GM12875 (cell line): Measurements from ENCODE around the gene ADGRG1.

Source experiments
- H3K4me3 ChIP-seq: one replicate; pipeline ENCODE4 v1.5.1; 2011; ENCODE audit warnings: low read depth, low read length, control low read depth
- CTCF ChIP-seq: IDR thresholded peaks from 2 replicates; pipeline ENCODE4 v1.5.1; 2011; ENCODE audit warnings: low read depth, mild to moderate bottlenecking, control low read depth, inconsistent platforms, low read length, moderate library complexity, borderline replicate concordance; ENCODE audit not compliant: insufficient read depth

ADGRG1 gene

GRCh38 chr16:57621521-57622271, 6.7 kb upstream of the ADGRG1 start:
- TF ChIP-seq CTCF = no peak
- no peak overlapping the region for H3K4me3 ChIP-seq

DNA sequence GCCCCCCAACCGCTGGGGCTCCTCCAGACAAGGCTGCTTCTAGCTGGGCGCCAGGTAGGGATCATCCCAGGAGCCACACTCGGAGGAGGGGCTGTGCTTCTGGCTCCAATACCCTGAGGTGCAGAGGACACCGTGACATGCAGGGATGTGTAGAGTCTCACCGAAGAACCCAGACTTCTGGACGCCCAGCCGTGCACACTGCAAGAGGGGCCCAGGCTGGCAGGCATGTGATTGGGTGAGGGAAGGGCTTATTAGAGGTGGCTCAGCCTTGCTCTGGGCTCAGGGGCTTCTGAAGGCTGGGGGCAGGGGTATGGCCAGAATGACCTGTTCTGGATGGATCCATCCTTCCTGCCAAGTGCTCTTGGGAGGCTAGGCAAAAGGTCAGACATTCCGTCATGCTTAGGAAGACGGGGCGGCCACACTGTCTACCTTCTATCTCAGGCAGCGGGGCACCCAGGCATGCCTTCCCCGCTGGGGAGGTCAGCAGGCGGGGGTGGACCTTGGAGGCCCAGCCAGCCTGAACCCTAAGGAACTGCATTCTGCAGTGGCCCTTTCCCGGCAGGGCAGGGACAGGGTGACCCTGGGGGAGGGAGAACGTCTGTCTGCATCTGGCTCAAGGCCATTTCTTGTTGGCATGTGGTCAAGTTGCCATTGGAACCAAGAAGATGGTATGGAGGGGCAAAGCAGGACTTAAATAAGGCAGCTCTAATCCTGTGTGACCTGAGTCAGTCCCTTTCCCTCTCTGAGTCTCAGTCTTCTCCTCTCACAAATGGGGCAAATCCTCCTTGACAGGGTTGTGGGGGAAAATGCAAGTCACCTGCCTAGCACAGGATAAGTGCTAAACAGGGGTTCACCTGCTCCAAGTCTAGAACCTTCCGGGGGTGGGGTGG, 5.8 kb upstream of the ADGRG1 start:
- H3K4me3 ChIP-seq = no peak overlapping the region

DNA sequence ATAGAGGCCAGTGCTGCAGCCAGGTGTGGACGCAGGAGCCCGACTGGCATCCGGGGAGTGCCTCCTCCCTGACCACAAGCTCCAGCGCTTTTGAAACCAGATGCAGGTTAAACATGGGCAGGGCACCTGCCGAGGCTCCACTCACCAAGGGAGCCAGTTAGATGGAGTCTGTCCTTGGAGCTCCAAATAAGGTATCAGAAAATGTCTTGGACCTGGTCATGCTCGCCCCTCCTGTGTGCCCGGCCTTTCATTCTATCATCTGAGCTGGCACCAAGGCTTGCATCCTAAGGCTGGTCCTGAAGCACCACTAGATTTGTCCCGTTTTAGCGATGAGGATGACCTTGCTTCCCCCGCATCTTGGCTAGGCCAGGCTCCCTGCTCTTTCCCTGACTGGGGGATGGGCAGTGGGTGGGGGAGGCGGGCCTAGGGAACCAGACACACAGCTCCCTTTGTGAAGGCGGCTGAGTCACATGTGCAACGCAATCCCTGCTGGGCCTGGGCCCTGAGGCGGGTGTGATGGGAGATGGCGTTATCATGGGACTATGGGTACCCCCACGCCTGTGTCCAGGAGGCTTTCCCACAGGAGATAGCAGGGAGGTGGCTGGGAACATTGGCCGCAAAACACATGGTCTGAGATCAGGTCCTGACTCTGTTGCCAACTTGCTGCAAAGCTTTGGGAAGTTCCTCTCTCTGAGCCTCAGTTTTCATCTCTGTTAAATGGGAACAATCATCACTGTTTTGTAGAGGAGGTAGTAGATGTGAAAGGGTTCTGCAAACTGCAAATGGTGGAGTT, 5.0 kb upstream of the ADGRG1 start:
- no peak overlapping the region for H3K4me3 ChIP-seq
- no peak for TF ChIP-seq CTCF

More for the DNA sequence above, 5.8 kb upstream of the ADGRG1 start:
- TF ChIP-seq CTCF = no peak

GRCh38 chr16:57624044-57624688, 4.3 kb upstream of the ADGRG1 start:
- H3K4me3 ChIP-seq = no peak overlapping the region
- no peak for TF ChIP-seq CTCF

DNA sequence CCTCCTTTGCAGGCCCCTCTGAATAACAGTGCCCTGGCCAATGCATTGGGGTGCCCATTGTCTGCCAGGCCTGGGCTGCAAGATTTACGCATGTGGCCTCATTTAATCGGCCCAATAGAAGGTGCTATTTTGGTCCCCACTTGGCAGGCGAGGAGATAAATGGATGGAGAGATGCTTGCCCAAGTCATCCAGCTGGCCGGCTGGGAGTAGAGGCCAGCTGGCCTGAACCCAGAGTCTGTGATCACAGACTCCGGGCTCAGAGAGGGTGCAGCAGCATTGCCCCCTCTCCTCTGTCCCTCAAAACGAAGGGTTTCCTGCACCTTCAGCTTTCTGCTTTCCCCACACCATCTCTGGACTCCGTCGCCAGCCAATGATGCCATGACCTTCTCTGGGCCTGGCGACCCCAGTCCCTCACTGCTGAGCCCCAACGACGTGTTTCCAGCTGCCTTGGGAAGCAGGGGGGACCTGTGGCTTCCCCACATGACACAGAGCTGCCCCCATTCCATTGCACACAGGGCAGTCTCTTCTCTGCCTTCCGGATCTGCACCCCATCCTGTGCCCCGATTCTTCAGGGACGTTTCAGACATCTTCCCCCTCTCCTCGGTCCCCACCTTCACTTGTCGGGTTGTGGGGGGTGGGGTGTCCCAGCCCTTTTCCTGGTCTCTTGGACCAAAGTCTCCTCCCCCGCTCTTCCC, 3.5 kb upstream of the ADGRG1 start:
- TF ChIP-seq CTCF = no peak
- no peak overlapping the region for H3K4me3 ChIP-seq
